HL-60 (cell line): ENCODE data around the gene CAP1.

Source experiments
- CTCF ChIP-seq: IDR thresholded peaks from one replicate; pipeline ENCODE4 v1.5.1; 2011; ENCODE audit warnings: low read length, control low read depth, inconsistent platforms; ENCODE audit not compliant: insufficient read depth
- GABPA ChIP-seq: IDR thresholded peaks from 2 replicates; pipeline ENCODE4 v1.6.1; 2012; ENCODE audit warnings: low read depth
- POLR2AphosphoS5 ChIP-seq: IDR thresholded peaks from 2 replicates; pipeline ENCODE4 v1.6.1; 2012; ENCODE audit warnings: low read depth
- TF ChIP-seq, protein P1 (sequence below): IDR thresholded peaks from 2 replicates; pipeline ENCODE4 v1.6.1; 2012; ENCODE audit warnings: low read depth; ENCODE audit not compliant: insufficient replicate concordance

GRCh38 chr1:40095806-40096205 lies 55.3 kb downstream of the CAP1 start:
- no peak for TF ChIP-seq CTCF
- no peak for TF ChIP-seq POLR2AphosphoS5
- no peak for TF ChIP-seq GABPA
- TF ChIP-seq, protein P1, sequence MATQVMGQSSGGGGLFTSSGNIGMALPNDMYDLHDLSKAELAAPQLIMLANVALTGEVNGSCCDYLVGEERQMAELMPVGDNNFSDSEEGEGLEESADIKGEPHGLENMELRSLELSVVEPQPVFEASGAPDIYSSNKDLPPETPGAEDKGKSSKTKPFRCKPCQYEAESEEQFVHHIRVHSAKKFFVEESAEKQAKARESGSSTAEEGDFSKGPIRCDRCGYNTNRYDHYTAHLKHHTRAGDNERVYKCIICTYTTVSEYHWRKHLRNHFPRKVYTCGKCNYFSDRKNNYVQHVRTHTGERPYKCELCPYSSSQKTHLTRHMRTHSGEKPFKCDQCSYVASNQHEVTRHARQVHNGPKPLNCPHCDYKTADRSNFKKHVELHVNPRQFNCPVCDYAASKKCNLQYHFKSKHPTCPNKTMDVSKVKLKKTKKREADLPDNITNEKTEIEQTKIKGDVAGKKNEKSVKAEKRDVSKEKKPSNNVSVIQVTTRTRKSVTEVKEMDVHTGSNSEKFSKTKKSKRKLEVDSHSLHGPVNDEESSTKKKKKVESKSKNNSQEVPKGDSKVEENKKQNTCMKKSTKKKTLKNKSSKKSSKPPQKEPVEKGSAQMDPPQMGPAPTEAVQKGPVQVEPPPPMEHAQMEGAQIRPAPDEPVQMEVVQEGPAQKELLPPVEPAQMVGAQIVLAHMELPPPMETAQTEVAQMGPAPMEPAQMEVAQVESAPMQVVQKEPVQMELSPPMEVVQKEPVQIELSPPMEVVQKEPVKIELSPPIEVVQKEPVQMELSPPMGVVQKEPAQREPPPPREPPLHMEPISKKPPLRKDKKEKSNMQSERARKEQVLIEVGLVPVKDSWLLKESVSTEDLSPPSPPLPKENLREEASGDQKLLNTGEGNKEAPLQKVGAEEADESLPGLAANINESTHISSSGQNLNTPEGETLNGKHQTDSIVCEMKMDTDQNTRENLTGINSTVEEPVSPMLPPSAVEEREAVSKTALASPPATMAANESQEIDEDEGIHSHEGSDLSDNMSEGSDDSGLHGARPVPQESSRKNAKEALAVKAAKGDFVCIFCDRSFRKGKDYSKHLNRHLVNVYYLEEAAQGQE: no peak
